Lower leg skin (tissue), 3 donors: ENCODE results near the gene MICU1.

ENCODE experiments used
- POLR2A ChIP-seq, 2 donors: fragments of 450-650 bp; IDR thresholded peaks; one replicate each; pipeline ENCODE4 v1.6.1; 2016 to 2017; ENCODE audit warnings: antibody characterized with exemption in 2 of 2, mild to moderate bottlenecking in 1 of 2, moderate library complexity in 1 of 2
- TF ChIP-seq, protein P1 (sequence below), 3 donors: fragments of 450-650 bp; IDR thresholded peaks; one replicate each; pipeline ENCODE4 v1.5.1; 2016; ENCODE audit warnings: antibody characterized with exemption in 3 of 3, mild to moderate bottlenecking in 3 of 3, moderate library complexity in 2 of 3

DNA sequence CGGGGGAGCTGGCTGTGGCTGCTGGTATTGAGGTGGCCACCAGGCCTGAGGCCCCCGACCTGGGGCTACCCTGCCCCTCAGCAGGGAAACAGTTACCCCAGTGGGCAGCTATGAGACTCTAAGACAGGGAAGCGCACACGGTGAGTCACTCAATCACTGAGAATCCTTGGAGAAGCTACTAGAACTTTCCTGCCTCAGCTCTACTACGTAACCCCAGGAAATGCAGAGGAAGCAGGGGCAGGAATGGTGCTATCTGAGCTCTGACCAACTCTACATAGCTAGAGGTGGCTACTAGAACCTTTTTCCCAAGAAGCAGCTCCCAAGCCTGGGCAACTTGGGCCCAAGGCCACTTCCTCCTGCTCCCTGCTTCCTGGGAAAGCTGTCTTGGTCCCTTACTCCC is 283.0 kb downstream of the MICU1 start:
- no peak for TF ChIP-seq POLR2A (IDR thresholded peaks at IDR 0.05)
- TF ChIP-seq, protein P1, sequence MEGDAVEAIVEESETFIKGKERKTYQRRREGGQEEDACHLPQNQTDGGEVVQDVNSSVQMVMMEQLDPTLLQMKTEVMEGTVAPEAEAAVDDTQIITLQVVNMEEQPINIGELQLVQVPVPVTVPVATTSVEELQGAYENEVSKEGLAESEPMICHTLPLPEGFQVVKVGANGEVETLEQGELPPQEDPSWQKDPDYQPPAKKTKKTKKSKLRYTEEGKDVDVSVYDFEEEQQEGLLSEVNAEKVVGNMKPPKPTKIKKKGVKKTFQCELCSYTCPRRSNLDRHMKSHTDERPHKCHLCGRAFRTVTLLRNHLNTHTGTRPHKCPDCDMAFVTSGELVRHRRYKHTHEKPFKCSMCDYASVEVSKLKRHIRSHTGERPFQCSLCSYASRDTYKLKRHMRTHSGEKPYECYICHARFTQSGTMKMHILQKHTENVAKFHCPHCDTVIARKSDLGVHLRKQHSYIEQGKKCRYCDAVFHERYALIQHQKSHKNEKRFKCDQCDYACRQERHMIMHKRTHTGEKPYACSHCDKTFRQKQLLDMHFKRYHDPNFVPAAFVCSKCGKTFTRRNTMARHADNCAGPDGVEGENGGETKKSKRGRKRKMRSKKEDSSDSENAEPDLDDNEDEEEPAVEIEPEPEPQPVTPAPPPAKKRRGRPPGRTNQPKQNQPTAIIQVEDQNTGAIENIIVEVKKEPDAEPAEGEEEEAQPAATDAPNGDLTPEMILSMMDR (IDR thresholded peaks at IDR 0.05), result no peak
